DMS79 (cell line): ENCODE results near the gene SIDT2.
"Not testable (repeated sequence)": the region's sequence is repeated elsewhere in the genome, so short reads cannot be mapped to it uniquely, and the experiment has no call there.

ENCODE experiments used
- DNase-seq: peaks from one replicate; lab custom pipeline; 2025; lab: John Stamatoyannopoulos, UW

Gene SIDT2

GRCh38 chr11:117172724-117173421 lies 5.7 kb upstream of the SIDT2 start:
- DNase-seq, result no peak

- DNase-seq, result no peak
These were observed 3.4 kb upstream of the SIDT2 start for GRCh38 chr11:117175104-117175503.

- DNase-seq, result no peak
These were observed 2.8 kb upstream of the SIDT2 start for GRCh38 chr11:117175781-117176180.

GRCh38 chr11:117176186-117176585 lies 2.4 kb upstream of the SIDT2 start:
- no peak for DNase-seq

GRCh38 chr11:117177534-117178209 lies 871 bp upstream of the SIDT2 start:
- no peak for DNase-seq

GRCh38 chr11:117179048-117179999 lies 781 bp downstream of the SIDT2 start:
- peak; percentile 42 for DNase-seq

- no peak for DNase-seq
These were observed 1.5 kb downstream of the SIDT2 start for GRCh38 chr11:117180020-117180419.

GRCh38 chr11:117180661-117181585 lies 2.4 kb downstream of the SIDT2 start:
- DNase-seq, result no peak

GRCh38 chr11:117181586-117182550 lies 3.3 kb downstream of the SIDT2 start:
- no peak for DNase-seq

GRCh38 chr11:117182551-117182935 lies 4.0 kb downstream of the SIDT2 start:
- no peak for DNase-seq

- not testable (repeated sequence) for DNase-seq
These were observed 4.6 kb downstream of the SIDT2 start for GRCh38 chr11:117183178-117183577.

- no peak for DNase-seq
These were observed 5.3 kb downstream of the SIDT2 start for GRCh38 chr11:117183724-117184349.

- no peak for DNase-seq
These were observed 7.3 kb downstream of the SIDT2 start for GRCh38 chr11:117185736-117186430.

GRCh38 chr11:117186431-117186761 lies 7.9 kb downstream of the SIDT2 start:
- no peak for DNase-seq

GRCh38 chr11:117187007-117187406 lies 8.5 kb downstream of the SIDT2 start:
- DNase-seq, result no peak

GRCh38 chr11:117187428-117187798 lies 8.9 kb downstream of the SIDT2 start:
- DNase-seq, result no peak

GRCh38 chr11:117187799-117188481 lies 9.4 kb downstream of the SIDT2 start:
- DNase-seq, result no peak

GRCh38 chr11:117188620-117189081 lies 10.1 kb downstream of the SIDT2 start:
- no peak for DNase-seq
